K562 (cell line): Measurements from ENCODE around the gene SLC7A6. TPM values are rescaled to one million over a fixed set of nuclear protein-coding genes. Genes with fewer than 3 reads are reported as not detected.

Experiments used
- CREB1 ChIP-seq, 2 experiments: sonication (generic) in 1 of 2; formaldehyde crosslinking in 1 of 2; IDR thresholded peaks; 2 replicates each; pipeline versions ENCODE4 v1.6.1 to v1.8.0; 2012 to 2022; ENCODE audit warnings: inconsistent platforms in 1 of 2, mild to moderate bottlenecking in 1 of 2, missing genetic modification reagents in 1 of 2, moderate library complexity in 1 of 2
- DACH1 ChIP-seq: fragments of 450-650 bp; IDR thresholded peaks from 2 replicates; pipeline ENCODE4 v1.6.1; 2018; ENCODE audit not compliant: partially characterized antibody
- ELF2 ChIP-seq: fragments of 250-450 bp; sonication (Bioruptor Pico); IDR thresholded peaks from 2 replicates; pipeline ENCODE4 v1.5.0; 2021; ENCODE audit warnings: mild to moderate bottlenecking
- GABPA ChIP-seq: fragments of 200-800 bp; sonication (Bioruptor generic); conservative IDR thresholded peaks from 2 replicates; pipeline ENCODE4 v1.6.1; 2016; ENCODE audit warnings: low read depth, missing genetic modification characterization, missing compliant biosample characterization
- GABPB1 ChIP-seq: sonication (generic); formaldehyde crosslinking; IDR thresholded peaks from 2 replicates; pipeline ENCODE4 v1.8.0; 2022; ENCODE audit warnings: mild to moderate bottlenecking, missing genetic modification reagents
- HDAC6 ChIP-seq: IDR thresholded peaks from 2 replicates; pipeline ENCODE4 v1.6.1; 2012; ENCODE audit warnings: low read depth, mild to moderate bottlenecking, control low read depth, inconsistent platforms, low read length, moderate library complexity
- KDM5B ChIP-seq: fragments of 200-600 bp; sonication (generic); IDR thresholded peaks from 2 replicates; pipeline ENCODE4 v1.6.1; 2012; ENCODE audit warnings: low read depth, mild to moderate bottlenecking, moderate library complexity, low read length, control low read depth, inconsistent platforms; ENCODE audit not compliant: insufficient replicate concordance
- KLF16 ChIP-seq: IDR thresholded peaks from 2 replicates; pipeline ENCODE4 v1.6.1; 2016; ENCODE audit warnings: antibody characterized with exemption
- MTA3 ChIP-seq: fragments of 450-650 bp; formaldehyde crosslinking; IDR thresholded peaks from 2 replicates; pipeline ENCODE4 v1.6.1; 2017; ENCODE audit warnings: mild to moderate bottlenecking, borderline replicate concordance
- PRMT5 ChIP-seq: sonication (generic); formaldehyde crosslinking; IDR thresholded peaks from 2 replicates; pipeline ENCODE4 v1.5.0; 2020; ENCODE audit warnings: missing genetic modification reagents
- RAD21 ChIP-seq, 2 experiments: fragments of 250-450 bp in 1 of 2; fragments of 450-650 bp in 1 of 2; sonication (Bioruptor Pico) in 1 of 2; formaldehyde crosslinking in 1 of 2; IDR thresholded peaks in 1 of 2; conservative IDR thresholded peaks in 1 of 2; 2 replicates each; pipeline versions ENCODE4 v1.4.0 to v1.8.0; 2020 to 2022; ENCODE audit warnings: mild to moderate bottlenecking in 2 of 2, moderate library complexity in 1 of 2
- SAFB ChIP-seq: fragments of 200-400 bp; formaldehyde crosslinking; IDR thresholded peaks from 2 replicates; pipeline ENCODE4 v1.6.1; 2017; ENCODE audit warnings: low read depth, low read length, borderline replicate concordance
- SP1 ChIP-seq: sonication (generic); formaldehyde crosslinking; IDR thresholded peaks from 2 replicates; pipeline ENCODE4 v1.8.1; 2022; ENCODE audit warnings: mild to moderate bottlenecking, missing genetic modification reagents
- STAG1 ChIP-seq: sonication (generic); formaldehyde crosslinking; IDR thresholded peaks from 2 replicates; pipeline ENCODE4 v1.5.0; 2020; ENCODE audit warnings: missing genetic modification reagents, borderline replicate concordance
- TRIM24 ChIP-seq, 2 experiments: fragments of 450-650 bp; IDR thresholded peaks; 2 replicates each; pipeline ENCODE4 v1.6.1; 2016
- YBX1 ChIP-seq: fragments of 450-650 bp; IDR thresholded peaks from 2 replicates; pipeline ENCODE4 v1.7.1; 2016; ENCODE audit warnings: mild to moderate bottlenecking
- ZFX ChIP-seq: sonication (generic); formaldehyde crosslinking; IDR thresholded peaks from 2 replicates; pipeline ENCODE4 v1.8.0; 2022; ENCODE audit warnings: mild to moderate bottlenecking, missing genetic modification reagents, moderate library complexity
- ZNF124 ChIP-seq: sonication (generic); formaldehyde crosslinking; IDR thresholded peaks from 2 replicates; pipeline ENCODE4 v1.8.1; 2022; ENCODE audit warnings: missing genetic modification reagents
- ZNF133 ChIP-seq: fragments of 250-450 bp; sonication (Bioruptor Pico); IDR thresholded peaks from 2 replicates; pipeline ENCODE4 v1.4.0; 2020; ENCODE audit warnings: mild to moderate bottlenecking
- ZNF584 ChIP-seq: fragments of 200-800 bp; sonication (Bioruptor generic); IDR thresholded peaks from 2 replicates; pipeline ENCODE4 v1.6.1; 2016; ENCODE audit warnings: low read depth, mild to moderate bottlenecking, missing genetic modification characterization, missing compliant biosample characterization
- polyA plus RNA-seq, 8 experiments: library from polyadenylated mRNA; depleted of rRNA in 4 of 8; stranded (reverse) in 5 of 8; unstranded in 3 of 8; fragments of >200 nt; fragmentation: Nextera tagmentation in 2 of 8; fragmentation: Illumina TruSeq in 1 of 8; extraction: Ambion mirVana in 2 of 8; extraction: Trizol in 1 of 8; gene quantifications; 2 replicates each; pipeline versions ENCODE4 v1.2.1 to v1.2.3, GENCODE V29; 2011 to 2014; ENCODE audit warnings: inconsistent platforms in 1 of 8, missing spikeins in 1 of 8
- total RNA-seq, 7 experiments: library from RNA; depleted of rRNA in 6 of 7; stranded (reverse); fragments of >200 nt in 6 of 7; fragmentation: Illumina TruSeq in 2 of 7; extraction: Trizol in 2 of 7; gene quantifications; 2 replicates each; pipeline versions ENCODE4 v1.2.1 to v1.2.3, GENCODE V29; 2011 to 2021; ENCODE audit warnings: low replicate concordance in 1 of 7
- TF ChIP-seq, protein P1 (sequence below): fragments of 250-450 bp; sonication (Bioruptor Pico); IDR thresholded peaks from 2 replicates; pipeline ENCODE4 v1.4.0; 2020
- TF ChIP-seq, protein P2 (sequence below): fragments of 250-450 bp; sonication (Bioruptor Pico); IDR thresholded peaks from 2 replicates; pipeline ENCODE4 v1.8.0; 2022; ENCODE audit warnings: moderate library complexity, mild to moderate bottlenecking, inconsistent platforms

SLC7A6 gene
- total and polyA plus RNA-seq, 9 of the 15 experiments (the other 6 are each of a cell fraction or from before 2014, with no cell fraction given), result 12.6 to 60.1 (median 29.8) TPM

DNA sequence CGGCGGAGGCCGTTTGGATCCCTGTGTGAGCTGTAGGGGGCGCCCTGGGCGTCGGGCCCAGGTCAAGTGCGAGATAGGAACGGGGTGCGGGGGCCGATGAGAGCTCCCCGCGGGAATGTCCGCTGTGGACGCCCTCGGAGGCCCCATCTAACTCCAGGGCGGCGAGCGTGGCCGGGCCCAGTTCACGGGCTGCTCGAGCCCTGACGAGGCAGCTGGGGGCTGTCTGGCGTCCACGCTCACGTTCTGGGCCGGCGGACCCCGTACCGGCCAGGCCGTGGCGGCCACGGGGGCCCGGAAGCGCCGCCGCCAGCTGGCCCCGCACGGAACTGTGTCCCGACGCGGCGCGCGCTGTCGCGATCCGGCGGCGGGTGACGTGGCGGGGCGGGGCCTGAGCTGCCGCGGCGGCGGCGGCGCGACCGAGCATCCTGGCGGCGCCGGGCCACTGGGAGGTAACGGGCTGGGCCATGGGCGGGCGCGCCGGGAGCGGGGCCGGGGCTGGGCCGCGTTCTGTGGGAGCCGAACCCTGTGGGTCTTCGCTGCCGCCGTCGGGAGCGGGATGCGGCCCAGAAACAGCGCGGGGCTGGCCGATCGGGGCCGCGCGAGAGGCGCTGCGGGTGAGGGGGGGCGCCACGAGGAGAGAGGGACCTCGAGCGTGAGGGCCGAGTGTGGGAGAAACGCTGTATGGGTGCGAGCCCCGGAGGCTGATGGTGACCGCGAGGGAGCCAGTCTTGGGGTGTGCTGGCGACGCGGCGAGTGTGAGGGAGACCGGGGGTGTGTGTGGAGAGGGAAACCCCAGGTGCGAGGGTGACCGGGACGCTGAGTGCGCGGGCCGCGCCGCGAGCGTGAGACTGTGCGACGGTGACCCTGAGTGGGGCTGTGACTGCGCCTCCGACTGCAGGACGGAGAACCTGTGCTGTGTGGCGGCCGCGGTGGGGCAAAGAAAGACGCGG lies at the start of gene SLC7A6 (continued):
- TF ChIP-seq, protein P1, sequence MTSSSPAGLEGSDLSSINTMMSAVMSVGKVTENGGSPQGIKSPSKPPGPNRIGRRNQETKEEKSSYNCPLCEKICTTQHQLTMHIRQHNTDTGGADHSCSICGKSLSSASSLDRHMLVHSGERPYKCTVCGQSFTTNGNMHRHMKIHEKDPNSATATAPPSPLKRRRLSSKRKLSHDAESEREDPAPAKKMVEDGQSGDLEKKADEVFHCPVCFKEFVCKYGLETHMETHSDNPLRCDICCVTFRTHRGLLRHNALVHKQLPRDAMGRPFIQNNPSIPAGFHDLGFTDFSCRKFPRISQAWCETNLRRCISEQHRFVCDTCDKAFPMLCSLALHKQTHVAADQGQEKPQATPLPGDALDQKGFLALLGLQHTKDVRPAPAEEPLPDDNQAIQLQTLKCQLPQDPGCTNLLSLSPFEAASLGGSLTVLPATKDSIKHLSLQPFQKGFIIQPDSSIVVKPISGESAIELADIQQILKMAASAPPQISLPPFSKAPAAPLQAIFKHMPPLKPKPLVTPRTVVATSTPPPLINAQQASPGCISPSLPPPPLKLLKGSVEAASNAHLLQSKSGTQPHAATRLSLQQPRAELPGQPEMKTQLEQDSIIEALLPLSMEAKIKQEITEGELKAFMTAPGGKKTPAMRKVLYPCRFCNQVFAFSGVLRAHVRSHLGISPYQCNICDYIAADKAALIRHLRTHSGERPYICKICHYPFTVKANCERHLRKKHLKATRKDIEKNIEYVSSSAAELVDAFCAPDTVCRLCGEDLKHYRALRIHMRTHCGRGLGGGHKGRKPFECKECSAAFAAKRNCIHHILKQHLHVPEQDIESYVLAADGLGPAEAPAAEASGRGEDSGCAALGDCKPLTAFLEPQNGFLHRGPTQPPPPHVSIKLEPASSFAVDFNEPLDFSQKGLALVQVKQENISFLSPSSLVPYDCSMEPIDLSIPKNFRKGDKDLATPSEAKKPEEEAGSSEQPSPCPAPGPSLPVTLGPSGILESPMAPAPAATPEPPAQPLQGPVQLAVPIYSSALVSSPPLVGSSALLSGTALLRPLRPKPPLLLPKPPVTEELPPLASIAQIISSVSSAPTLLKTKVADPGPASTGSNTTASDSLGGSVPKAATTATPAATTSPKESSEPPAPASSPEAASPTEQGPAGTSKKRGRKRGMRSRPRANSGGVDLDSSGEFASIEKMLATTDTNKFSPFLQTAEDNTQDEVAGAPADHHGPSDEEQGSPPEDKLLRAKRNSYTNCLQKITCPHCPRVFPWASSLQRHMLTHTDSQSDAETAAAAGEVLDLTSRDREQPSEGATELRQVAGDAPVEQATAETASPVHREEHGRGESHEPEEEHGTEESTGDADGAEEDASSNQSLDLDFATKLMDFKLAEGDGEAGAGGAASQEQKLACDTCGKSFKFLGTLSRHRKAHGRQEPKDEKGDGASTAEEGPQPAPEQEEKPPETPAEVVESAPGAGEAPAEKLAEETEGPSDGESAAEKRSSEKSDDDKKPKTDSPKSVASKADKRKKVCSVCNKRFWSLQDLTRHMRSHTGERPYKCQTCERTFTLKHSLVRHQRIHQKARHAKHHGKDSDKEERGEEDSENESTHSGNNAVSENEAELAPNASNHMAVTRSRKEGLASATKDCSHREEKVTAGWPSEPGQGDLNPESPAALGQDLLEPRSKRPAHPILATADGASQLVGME (CRISPR knock-in tag), result peak; percentile 86
- TF ChIP-seq TRIM24 (IDR thresholded peaks at IDR 0.05) (peak in 1 of 2 experiments; percentile 57; a peak in 1 of 4 replicates), ZNF584 (no peak), CREB1 (IDR thresholded peaks at IDR 0.05) (peak; percentile 76), CREB1 (CRISPR knock-in tag; IDR thresholded peaks at IDR 0.05) (peak; percentile 56), KDM5B (peak; percentile 78), ZNF133 (0 out of 2 replicates have a peak, but pooled peaks have one; percentile 18), HDAC6 (no peak), SP1 (peak; percentile 78), RAD21 (CRISPR knock-in tag; conservative IDR thresholded peaks at IDR 0.05 in 1 of 2, IDR thresholded peaks at IDR 0.05 in 1 of 2) (peak; percentile 46 to 68), ELF2 (CRISPR knock-in tag) (peak; percentile 80), ZNF124 (CRISPR knock-in tag) (no peak), SAFB (peak; percentile 88), GABPB1 (CRISPR knock-in tag) (peak; percentile 75), GABPA (tag) (peak; percentile 83), MTA3 (peak; percentile 89; the same call in 1 of the 2 replicates), PRMT5 (no peak), ZFX (peak; percentile 95), STAG1 (CRISPR knock-in tag) (no peak), DACH1 (peak; percentile 50), KLF16 (0 out of 2 replicates have a peak, but pooled peaks have one; percentile 37), YBX1 (no peak)
- TF ChIP-seq, protein P2, sequence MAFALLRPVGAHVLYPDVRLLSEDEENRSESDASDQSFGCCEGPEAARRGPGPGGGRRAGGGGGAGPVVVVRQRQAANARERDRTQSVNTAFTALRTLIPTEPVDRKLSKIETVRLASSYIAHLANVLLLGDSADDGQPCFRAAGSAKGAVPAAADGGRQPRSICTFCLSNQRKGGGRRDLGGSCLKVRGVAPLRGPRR (CRISPR knock-in tag), result no peak
